Subcutaneous adipose tissue (tissue), 4 donors: Measurements from ENCODE around the gene CNKSR1. TPM values are rescaled to one million over a fixed set of nuclear protein-coding genes. Genes with fewer than 3 reads are reported as not detected.

Experiments
- CTCF ChIP-seq: fragments of 450-650 bp; IDR thresholded peaks from one replicate; pipeline ENCODE4 v1.5.1; 2016; ENCODE audit warnings: low read depth, mild to moderate bottlenecking, control low read depth, antibody characterized with exemption, moderate library complexity
- total RNA-seq, 4 donors: library from RNA; depleted of rRNA; stranded (reverse); fragments of >200 nt; gene quantifications; one replicate each; pipeline ENCODE4 v1.1.0, GENCODE V29; 2016

The CNKSR1 gene
- total RNA-seq, 4 donors from 2014 or later, result 2.1 TPM; not detected in 3

GRCh38 chr1:26220199-26220912 is 43.1 kb downstream of the CNKSR1 start:
- TF ChIP-seq CTCF, result no peak

GRCh38 chr1:26221094-26221493 is 43.8 kb downstream of the CNKSR1 start:
- no peak for TF ChIP-seq CTCF

GRCh38 chr1:26224606-26225005 is 47.3 kb downstream of the CNKSR1 start:
- no peak for TF ChIP-seq CTCF

- no peak for TF ChIP-seq CTCF
Observed at GRCh38 chr1:26225033-26225831, 47.9 kb downstream of the CNKSR1 start.

GRCh38 chr1:26233903-26234643 is 56.8 kb downstream of the CNKSR1 start, which contains the start of gene CEP85:
Gene CEP85, plus strand, starts transcription at chr1:26234200. Its CDS starts 5,584 bp downstream, at chr1:26239784.
- TF ChIP-seq CTCF, result no peak

GRCh38 chr1:26234644-26235370 is 57.5 kb downstream of the CNKSR1 start:
- no peak for TF ChIP-seq CTCF
